ENCODE measurements around the gene ELFN2.

- TF ChIP-seq, protein P1, sequence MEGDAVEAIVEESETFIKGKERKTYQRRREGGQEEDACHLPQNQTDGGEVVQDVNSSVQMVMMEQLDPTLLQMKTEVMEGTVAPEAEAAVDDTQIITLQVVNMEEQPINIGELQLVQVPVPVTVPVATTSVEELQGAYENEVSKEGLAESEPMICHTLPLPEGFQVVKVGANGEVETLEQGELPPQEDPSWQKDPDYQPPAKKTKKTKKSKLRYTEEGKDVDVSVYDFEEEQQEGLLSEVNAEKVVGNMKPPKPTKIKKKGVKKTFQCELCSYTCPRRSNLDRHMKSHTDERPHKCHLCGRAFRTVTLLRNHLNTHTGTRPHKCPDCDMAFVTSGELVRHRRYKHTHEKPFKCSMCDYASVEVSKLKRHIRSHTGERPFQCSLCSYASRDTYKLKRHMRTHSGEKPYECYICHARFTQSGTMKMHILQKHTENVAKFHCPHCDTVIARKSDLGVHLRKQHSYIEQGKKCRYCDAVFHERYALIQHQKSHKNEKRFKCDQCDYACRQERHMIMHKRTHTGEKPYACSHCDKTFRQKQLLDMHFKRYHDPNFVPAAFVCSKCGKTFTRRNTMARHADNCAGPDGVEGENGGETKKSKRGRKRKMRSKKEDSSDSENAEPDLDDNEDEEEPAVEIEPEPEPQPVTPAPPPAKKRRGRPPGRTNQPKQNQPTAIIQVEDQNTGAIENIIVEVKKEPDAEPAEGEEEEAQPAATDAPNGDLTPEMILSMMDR (IDR thresholded peaks at IDR 0.05; ENCODE audit: low read depth, low read length, poor library complexity, severe bottlenecking): no peak
- no peak for TF ChIP-seq EZH2phosphoT487 (IDR thresholded peaks at IDR 0.05; ENCODE audit: borderline replicate concordance, low read length)
Observed at GRCh38 chr22:37376643-37377042, 50.6 kb downstream of the ELFN2 start.

Measured in DOHH2 (cell line).